ENCODE results near the gene ACOX3.

- TF ChIP-seq CTCF (IDR thresholded peaks at IDR 0.05) (no peak), EP300 (IDR thresholded peaks at IDR 0.05) (no peak), POLR2A (IDR thresholded peaks at IDR 0.05) (no peak)
Measured at GRCh38 chr4:8335848-8336247, 104.7 kb downstream of the ACOX3 start.
